T-helper 9 cell (primary cell): ENCODE data around the gene TBC1D3I.
"Not testable (repeated sequence)": the region's sequence is repeated elsewhere in the genome, so short reads cannot be mapped to it uniquely, and the experiment has no call there.

Experiments
- DNase-seq: peaks from one replicate; pipeline ENCODE4 v3.0.0-alpha.2; 2020
- total RNA-seq, 2 donors: gene quantifications; one replicate each; lab custom pipeline; 2026; lab: John Stamatoyannopoulos, UW

Gene TBC1D3I
- total RNA-seq: 0 reads per million in 2 donors

GRCh38 chr17:36264470-36264869, at the start of gene TBC1D3I:
Gene TBC1D3I (minus strand): TSS chr17:36264570. CDS start chr17:36262985, 1,585 bp downstream.
- DNase-seq: not testable (repeated sequence)

DNA sequence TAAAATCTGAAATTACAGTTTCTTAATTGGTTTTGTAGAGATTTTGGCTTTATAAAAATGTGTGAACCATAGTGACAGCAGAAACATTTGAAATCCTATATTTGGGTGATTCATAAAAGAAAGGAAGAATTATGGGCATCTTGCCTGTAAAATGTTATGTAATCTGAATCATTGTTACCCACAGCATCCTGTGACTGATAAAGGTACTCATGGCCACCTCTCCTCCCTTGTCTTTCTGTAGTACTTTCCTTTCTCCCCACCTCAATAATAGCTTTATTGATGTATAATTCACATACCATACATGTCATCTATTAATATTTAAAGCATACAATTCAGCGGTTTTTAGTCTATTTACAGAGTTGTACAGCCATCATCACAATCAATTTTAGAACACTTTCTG, 30.8 kb upstream of the TBC1D3I start:
- DNase-seq: not testable (repeated sequence)

DNA sequence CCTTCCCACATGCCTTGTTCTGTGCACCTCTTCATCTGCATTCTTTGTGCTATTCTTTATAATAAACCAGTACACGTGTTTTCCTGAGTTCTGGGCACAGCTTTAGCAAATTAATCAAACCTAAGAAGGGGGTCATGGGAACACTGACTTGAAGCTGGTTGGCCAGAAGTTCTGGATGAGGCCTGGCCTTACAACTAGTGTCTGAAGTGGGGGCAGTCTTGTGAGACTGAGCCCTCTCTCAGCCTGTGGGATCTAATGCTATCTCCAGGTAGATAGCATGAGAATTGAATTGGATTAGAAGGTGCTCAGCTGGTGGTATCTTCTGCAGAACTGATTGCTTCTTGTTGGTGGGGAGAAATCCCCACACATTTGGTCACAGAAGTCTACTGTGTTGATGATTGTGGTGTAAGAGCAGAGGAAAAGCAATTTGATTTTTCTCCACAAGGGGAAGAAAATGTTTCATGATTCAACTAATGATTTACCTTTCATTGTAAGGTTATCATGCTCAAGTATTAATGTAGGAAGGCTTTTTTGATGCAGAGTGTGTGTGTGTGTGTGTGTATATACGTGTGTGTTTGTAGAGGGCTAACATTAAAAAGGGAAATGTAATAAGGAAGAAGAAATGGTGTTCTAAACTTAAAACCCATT, 25.7 kb upstream of the TBC1D3I start:
- not testable (repeated sequence) for DNase-seq

DNA sequence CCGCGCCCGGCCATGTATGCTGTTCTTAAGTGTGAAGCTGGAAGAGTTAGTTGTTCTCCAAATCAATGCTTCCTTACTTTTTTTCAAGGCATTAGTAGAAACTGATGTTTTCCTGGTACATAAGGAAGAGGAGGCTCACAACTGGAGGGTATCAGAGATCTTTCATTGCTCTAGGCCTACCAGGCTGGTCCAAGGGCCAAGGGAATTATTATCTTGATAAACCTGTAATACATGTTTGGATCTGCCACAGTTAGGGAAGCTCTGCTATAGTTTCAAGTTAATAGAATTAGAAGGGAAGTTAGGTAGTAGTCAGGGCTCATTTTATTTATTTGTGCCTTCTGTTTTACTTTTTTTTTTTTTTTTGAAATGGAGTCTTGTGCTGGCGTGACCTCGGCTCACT, 19.8 kb upstream of the TBC1D3I start:
- DNase-seq: not testable (repeated sequence)

- not testable (repeated sequence) for DNase-seq
These were observed 18.9 kb upstream of the TBC1D3I start for GRCh38 chr17:36283256-36283655.

- DNase-seq: not testable (repeated sequence)
These were observed 22.3 kb downstream of the TBC1D3I start for GRCh38 chr17:36242046-36242445.

DNA sequence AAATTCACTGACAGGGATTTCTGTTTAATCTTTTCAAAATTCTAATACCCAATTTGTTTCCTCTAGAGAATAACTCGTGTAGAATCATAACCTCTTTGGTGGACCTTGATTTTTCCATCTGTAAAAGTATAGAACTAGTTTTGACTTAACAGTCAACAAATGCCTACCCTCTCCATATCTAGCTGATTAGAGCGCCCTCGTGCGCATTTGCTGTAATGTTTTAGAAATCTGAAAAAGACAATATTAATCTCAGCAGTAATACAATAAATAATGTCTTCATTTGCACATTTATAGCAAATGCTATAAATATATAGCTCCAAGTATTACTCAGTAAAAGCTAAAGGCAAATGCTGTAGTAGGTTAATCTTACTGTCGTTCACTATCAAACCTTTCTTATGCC, 34.7 kb downstream of the TBC1D3I start:
- DNase-seq: not testable (repeated sequence)

DNA sequence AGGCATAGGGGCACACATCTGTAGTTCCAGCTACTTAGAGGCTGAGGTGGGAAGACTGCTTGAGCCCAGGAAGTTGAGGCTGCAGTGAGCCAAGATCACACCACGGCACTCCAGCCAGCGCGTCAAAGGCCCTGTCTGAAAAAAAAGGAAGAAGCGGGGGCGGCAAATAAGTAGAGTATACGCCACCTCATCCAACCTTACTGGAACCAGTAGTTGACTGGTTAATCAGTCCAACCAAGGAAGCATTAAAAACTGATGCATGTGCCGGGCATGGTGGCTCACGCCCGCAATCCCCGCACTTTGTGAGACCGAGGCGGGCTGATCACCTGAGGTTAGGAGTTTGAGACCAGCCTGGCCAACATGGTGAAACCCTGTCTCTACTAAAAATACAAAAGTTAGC, 41.4 kb downstream of the TBC1D3I start:
- DNase-seq: not testable (repeated sequence)

GRCh38 chr17:36221581-36222100, 42.7 kb downstream of the TBC1D3I start:
- DNase-seq: not testable (repeated sequence)

- DNase-seq: not testable (repeated sequence)
These were observed 43.4 kb downstream of the TBC1D3I start for GRCh38 chr17:36220737-36221580.

GRCh38 chr17:36219556-36219955, 44.8 kb downstream of the TBC1D3I start:
- DNase-seq: not testable (repeated sequence)

DNA sequence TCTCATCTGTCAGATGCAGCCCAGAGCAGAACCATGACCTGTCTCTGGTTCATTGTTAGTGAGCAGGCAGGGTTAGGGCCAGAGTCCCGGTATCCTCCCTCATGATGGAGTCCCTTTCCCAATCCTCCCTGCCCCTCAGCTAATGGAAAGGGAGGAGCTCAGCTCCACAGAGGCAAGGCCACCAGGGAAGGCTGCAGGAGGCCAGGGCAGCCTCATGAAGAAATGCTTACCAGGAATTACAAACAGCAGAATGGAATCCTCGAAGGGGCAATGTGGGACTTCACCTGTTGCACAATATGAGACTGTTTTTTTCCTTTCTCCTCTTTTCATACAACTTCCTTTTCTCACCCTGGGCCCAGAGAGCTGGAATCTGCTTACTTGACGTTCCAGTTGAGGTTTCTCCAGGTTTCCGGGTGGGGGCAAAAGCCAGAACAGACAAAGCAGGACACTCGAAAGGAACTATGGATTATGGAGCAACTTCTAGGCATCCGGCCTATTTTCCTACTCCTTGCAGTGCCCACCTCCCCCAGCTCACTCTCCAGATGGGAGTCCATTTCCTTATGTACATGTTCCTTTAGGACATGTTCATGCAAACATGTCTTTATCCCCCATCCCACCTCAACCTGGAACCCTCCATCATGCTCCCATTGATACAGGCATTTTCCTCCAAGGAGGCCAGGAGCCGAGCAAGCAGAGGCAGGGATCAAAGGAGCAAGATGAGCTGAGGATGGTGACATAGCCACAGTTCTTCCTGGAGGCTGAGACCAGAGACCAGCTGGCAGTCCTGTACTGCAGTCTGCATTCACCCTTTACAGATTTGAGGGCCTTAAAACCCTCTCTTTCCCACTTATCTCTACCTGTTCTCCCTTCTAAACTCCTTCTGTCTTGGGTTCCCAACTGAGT, 48.7 kb downstream of the TBC1D3I start:
- not testable (repeated sequence) for DNase-seq

- DNase-seq: no peak
These were observed 49.5 kb downstream of the TBC1D3I start for GRCh38 chr17:36214918-36215317.

- DNase-seq: no peak
These were observed 50.7 kb downstream of the TBC1D3I start for GRCh38 chr17:36213695-36214094.

- no peak for DNase-seq
These were observed 51.4 kb downstream of the TBC1D3I start for GRCh38 chr17:36212966-36213365.

DNA sequence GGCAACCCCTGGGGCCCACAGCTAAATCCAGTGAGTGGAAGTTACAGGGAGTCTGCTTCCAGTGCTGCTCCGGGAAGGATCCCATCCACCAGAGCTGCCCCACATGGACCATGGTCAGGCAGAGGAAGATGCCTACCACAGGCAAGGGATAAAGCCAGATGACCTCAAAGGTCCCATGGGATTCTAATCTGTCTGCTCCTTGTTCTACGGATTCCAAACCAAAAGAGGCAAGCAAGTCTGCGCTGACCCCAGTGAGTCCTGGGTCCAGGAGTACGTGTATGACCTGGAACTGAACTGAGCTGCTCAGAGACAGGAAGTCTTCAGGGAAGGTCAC, 52.1 kb downstream of the TBC1D3I start:
- DNase-seq: no peak

DNA sequence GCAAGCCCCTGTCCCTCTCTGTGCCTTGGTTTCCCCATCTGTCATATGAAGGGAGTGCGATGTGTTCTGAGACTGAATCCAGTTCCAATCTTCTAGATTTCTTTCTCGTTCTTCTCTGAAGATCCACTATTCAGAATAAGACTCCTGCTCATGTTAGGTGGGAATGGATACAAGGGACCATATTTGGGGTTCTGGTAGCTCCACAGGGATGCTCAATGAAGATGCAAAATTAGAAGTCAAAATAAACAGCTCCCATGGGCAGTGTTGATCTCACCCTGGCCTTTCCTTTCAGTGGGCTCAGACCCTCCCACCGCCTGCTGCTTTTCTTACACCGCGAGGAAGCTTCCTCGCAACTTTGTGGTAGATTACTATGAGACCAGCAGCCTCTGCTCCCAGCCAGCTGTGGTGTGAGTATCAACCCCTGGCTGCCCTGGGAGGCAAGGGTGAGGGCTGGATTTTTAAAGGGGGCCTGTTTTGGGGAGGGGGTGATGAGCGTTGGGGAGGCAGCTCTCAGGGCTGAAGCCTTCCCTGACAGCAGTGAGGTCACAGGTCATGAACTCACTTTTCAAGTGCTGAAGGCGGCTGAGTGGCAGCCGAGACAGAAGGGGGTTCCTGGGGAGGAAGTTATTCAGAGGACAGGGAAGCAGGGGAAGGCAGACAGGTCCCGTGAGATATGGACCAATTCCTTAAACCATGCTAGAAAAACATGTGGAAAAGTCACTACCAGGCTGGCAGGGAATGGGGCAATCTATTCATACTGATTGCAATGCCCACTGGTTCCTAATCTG, 52.7 kb downstream of the TBC1D3I start:
- DNase-seq: not testable (repeated sequence)

DNA sequence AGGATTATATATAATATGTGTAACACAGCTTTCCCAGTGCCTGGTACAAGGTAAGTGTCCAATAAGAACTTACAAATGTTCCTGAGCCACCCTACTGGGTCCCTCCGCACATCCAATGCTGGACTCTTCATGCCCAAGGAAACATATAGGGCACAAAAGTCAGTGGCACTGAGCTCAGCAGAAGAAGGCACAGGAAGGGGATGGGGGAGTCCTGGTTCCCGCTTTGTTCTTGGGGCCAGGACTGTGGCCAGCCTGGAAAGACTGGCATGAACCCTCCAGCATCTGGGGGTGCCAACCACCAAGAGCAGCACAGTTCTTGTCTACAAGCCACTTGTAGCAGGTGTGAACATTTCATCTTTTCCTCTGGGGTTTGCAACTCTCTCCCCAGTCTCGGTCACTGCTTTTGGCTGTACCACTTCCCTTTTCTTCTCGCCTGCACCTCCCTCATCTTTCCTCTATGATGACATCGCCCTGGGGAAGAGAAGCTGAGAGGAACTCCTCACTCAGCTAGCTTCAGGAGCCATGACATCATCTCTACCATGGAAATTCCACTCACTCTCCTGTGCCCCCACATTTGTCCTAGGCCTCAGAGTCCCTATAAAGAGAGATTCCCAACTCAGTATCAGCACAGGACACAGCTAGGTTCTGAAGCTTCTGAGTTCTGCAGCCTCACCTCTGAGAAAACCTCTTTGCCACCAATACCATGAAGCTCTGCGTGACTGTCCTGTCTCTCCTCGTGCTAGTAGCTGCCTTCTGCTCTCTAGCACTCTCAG, 53.7 kb downstream of the TBC1D3I start, which contains the start of gene CCL4L2:
Gene CCL4L2 (plus strand): TSS at position 625 of the 773 bp plus-strand sequence.
- DNase-seq: not testable (repeated sequence)

DNA sequence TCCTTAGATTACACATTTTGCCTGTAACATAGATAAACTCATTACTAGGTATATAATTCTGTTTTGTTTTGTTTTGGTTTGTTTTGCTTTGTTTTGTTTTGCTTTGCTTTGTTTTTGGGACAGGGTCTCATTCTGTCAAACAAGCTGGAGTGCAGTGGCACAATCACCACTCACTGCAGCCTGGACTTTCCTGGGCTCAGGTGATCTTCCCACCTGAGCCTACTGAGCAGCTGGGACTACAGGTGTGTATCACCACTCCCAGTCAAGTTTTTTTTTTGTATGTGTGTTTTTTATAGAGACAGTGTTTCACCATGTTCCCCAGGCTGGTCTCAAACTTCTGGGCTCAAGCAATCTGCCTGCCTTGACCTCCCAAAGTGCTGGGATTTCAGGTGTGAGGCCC, 54.8 kb downstream of the TBC1D3I start:
- no peak for DNase-seq

GRCh38 chr17:36207383-36207782, 57.0 kb downstream of the TBC1D3I start:
- DNase-seq: not testable (repeated sequence)

- not testable (repeated sequence) for DNase-seq
These were observed 57.9 kb downstream of the TBC1D3I start for GRCh38 chr17:36206486-36206821.
